Body of pancreas (tissue), 4 donors: Measurements from ENCODE around the gene LIPC.

Experiments used
- CTCF ChIP-seq, 7 experiments: fragments of 450-650 bp in 4 of 7; fragments of 200-600 bp in 3 of 7; sonication (generic) in 3 of 7; IDR thresholded peaks; one replicate each; pipeline ENCODE4 v1.5.1; 2016 to 2019; ENCODE audit warnings: antibody characterized with exemption in 7 of 7
- POLR2A ChIP-seq, 3 donors: fragments of 450-650 bp; IDR thresholded peaks; one replicate each; pipeline ENCODE4 v1.6.1; 2016; ENCODE audit warnings: antibody characterized with exemption in 3 of 3, mild to moderate bottlenecking in 2 of 3

DNA sequence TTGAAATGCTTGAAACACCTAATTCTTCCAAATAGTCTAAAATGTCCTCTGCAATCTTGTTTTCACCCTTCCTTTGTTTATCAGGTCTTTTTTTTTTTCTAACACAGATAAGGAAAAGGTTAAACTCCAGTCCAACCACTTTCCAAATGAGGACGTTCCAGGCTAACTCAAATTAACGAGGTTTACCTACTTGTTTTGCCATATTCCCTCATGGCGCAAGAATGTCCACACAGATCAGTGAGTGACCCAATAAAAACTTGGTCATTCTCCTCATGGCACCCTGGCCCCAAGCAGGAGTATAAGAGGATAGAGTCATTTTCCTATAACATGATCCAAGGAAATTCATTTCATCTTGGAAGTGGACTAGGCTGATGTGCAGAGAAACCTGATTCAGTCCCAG, 6.6 kb upstream of the LIPC start:
- TF ChIP-seq POLR2A (IDR thresholded peaks at IDR 0.05) (no peak), CTCF (IDR thresholded peaks at IDR 0.05) (no peak)
